Nephron progenitor cell (in vitro differentiated cells): Measurements from ENCODE around the gene CST9.

ENCODE experiments used
- DNase-seq: peaks from one replicate; pipeline ENCODE4 v3.0.0; 2021
- H3K27ac Mint-ChIP-seq: 2 replicates; pipeline ENCODE4 v1.8.0; 2021; ENCODE audit warnings: mild to moderate bottlenecking, moderate library complexity, mixed read lengths
- H3K27me3 Mint-ChIP-seq: 2 replicates; pipeline ENCODE4 v1.8.0; 2021; ENCODE audit warnings: mild to moderate bottlenecking, low read depth, mixed read lengths; ENCODE audit not compliant: poor library complexity
- H3K36me3 Mint-ChIP-seq: 2 replicates; pipeline ENCODE4 v1.8.0; 2021; ENCODE audit warnings: low read depth, mixed read lengths
- H3K4me1 Mint-ChIP-seq: 2 replicates; pipeline ENCODE4 v1.8.0; 2021; ENCODE audit warnings: mixed read lengths
- H3K4me3 Mint-ChIP-seq: 2 replicates; pipeline ENCODE4 v1.8.0; 2021; ENCODE audit warnings: mild to moderate bottlenecking, moderate library complexity, mixed read lengths
- H3K9me3 Mint-ChIP-seq: 2 replicates; pipeline ENCODE4 v1.8.0; 2021; ENCODE audit warnings: mild to moderate bottlenecking, moderate library complexity, mixed read lengths
- CTCF ChIP-seq: fragments of 200-600 bp; sonication (generic); IDR thresholded peaks from 2 replicates; pipeline ENCODE4 v1.5.0; 2021; ENCODE audit warnings: antibody characterized with exemption

The CST9 gene

GRCh38 chr20:23605867-23606651 lies at the start of gene CST9:
TSS of gene CST9 (minus strand) at chr20:23605917. CDS start at chr20:23605864, 53 bp downstream.
- Mint-ChIP-seq H3K27ac (peak within 1 kb of the TSS; percentile 87), H3K27me3 (peaks cover 8% of the 10 kb centered on the region), H3K9me3 (no peaks in the 10 kb centered on the region), H3K4me1 (peaks cover 48% of the 10 kb centered on the region), H3K4me3 (no peak within 1 kb of the TSS), H3K36me3 (no peaks in the 10 kb centered on the region)
- TF ChIP-seq CTCF = no peak
- DNase-seq = no peak

GRCh38 chr20:23654717-23655116 lies 49.0 kb upstream of the CST9 start:
- no peaks in the 10 kb centered on the region for H3K36me3 Mint-ChIP-seq
- H3K27ac Mint-ChIP-seq = no peak overlapping the region

GRCh38 chr20:23654000-23654399 lies 48.3 kb upstream of the CST9 start:
- no peak for TF ChIP-seq CTCF
- no peaks in the 10 kb centered on the region for H3K9me3 Mint-ChIP-seq
- no peaks in the 10 kb centered on the region for H3K36me3 Mint-ChIP-seq
- peaks cover 12% of the 10 kb centered on the region for H3K4me1 Mint-ChIP-seq
- peaks cover 6% of the 10 kb centered on the region for H3K27me3 Mint-ChIP-seq
- no peak overlapping the region for H3K27ac Mint-ChIP-seq
- H3K4me3 Mint-ChIP-seq = no peak overlapping the region
- no peak for DNase-seq

More at GRCh38 chr20:23654717-23655116, 49.0 kb upstream of the CST9 start:
- Mint-ChIP-seq H3K9me3 (no peaks in the 10 kb centered on the region), H3K27me3 (peaks cover 6% of the 10 kb centered on the region), H3K4me1 (peaks cover 12% of the 10 kb centered on the region), H3K4me3 (no peak overlapping the region)
- no peak for DNase-seq
- TF ChIP-seq CTCF = no peak

GRCh38 chr20:23653400-23653938 lies 47.8 kb upstream of the CST9 start:
- no peaks in the 10 kb centered on the region for H3K9me3 Mint-ChIP-seq
- no peak for TF ChIP-seq CTCF
- H3K27ac Mint-ChIP-seq = no peak overlapping the region
- no peak overlapping the region for H3K4me3 Mint-ChIP-seq
- peaks cover 12% of the 10 kb centered on the region for H3K4me1 Mint-ChIP-seq
- H3K36me3 Mint-ChIP-seq = no peaks in the 10 kb centered on the region
- DNase-seq = no peak
- H3K27me3 Mint-ChIP-seq = peaks cover 6% of the 10 kb centered on the region

GRCh38 chr20:23652926-23653325 lies 47.2 kb upstream of the CST9 start:
- peaks cover 6% of the 10 kb centered on the region for H3K27me3 Mint-ChIP-seq
- no peak overlapping the region for H3K27ac Mint-ChIP-seq
- H3K4me3 Mint-ChIP-seq = no peak overlapping the region
- no peaks in the 10 kb centered on the region for H3K36me3 Mint-ChIP-seq
- H3K9me3 Mint-ChIP-seq = no peaks in the 10 kb centered on the region
- no peak for TF ChIP-seq CTCF
- peaks cover 12% of the 10 kb centered on the region for H3K4me1 Mint-ChIP-seq
- DNase-seq = no peak

GRCh38 chr20:23652371-23652770 lies 46.7 kb upstream of the CST9 start:
- Mint-ChIP-seq H3K27me3 (peaks cover 6% of the 10 kb centered on the region), H3K36me3 (no peaks in the 10 kb centered on the region), H3K4me3 (no peak overlapping the region), H3K27ac (no peak overlapping the region), H3K4me1 (peaks cover 12% of the 10 kb centered on the region), H3K9me3 (no peaks in the 10 kb centered on the region)
- DNase-seq = no peak
- TF ChIP-seq CTCF = no peak
